ENCODE results near the gene PRR20G.

Gene PRR20G

DNA sequence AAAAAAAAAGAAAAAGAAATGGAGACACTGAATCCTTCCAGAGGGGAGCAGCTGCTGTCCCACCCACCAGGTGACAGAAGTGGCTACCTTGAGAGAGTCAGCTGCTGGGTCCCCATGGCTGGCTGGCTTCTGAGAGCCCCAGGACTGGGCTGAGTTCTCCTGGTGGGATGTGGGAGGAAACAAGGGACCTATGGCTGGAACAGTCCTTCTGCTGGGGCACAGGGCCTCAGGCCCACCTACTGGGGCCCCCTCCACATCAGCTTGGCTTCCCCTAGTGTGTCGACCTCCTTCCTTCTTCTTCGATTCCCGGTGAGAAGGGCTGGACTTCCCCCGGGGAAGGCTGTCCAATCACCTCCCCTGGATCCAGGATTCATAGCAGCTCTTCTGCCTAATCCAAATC is 32.3 kb downstream of the PRR20G start:
- TF ChIP-seq MAX (IDR thresholded peaks at IDR 0.05; ENCODE audit: low read depth, low read length) = no peak
- no peak for TF ChIP-seq MYC (IDR thresholded peaks at IDR 0.05; ENCODE audit: low read depth, low read length)
- TF ChIP-seq CTCF (IDR thresholded peaks at IDR 0.05; ENCODE audit: low read depth, low read length) = no peak
- no peak for TF ChIP-seq POLR2A (IDR thresholded peaks at IDR 0.05; ENCODE audit: extremely low read depth, insufficient read length)
- DNase-seq (ENCODE audit: low read depth) = no peak
- no peak overlapping the region for H3K4me3 ChIP-seq (ENCODE audit: low read depth, low read length)

DNA sequence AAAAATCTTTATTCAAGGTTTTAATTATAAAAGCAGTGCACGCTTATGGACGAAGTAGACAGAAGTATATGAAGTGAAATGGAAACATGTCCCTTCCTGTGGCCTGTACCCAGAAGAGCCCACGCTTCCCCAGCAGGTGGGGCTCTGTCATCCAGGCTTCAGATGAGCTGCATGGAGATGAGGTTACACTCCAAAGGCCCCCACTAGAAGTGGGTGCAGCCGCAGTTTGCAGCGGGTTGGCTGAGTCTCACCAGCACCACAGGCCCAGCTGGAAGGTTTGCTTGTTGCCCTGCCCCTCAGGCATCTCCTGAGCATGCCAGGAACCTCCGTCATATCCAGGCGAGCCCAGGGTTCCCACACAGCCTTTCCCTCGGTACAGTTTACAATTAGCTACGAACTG is 33.1 kb downstream of the PRR20G start:
- peak; percentile 24 for DNase-seq (ENCODE audit: low read depth)
- TF ChIP-seq MYC (IDR thresholded peaks at IDR 0.05; ENCODE audit: low read depth, low read length) = no peak
- no peak for TF ChIP-seq MAX (IDR thresholded peaks at IDR 0.05; ENCODE audit: low read depth, low read length)
- TF ChIP-seq CTCF (IDR thresholded peaks at IDR 0.05; ENCODE audit: low read depth, low read length) = peak; percentile 31
- TF ChIP-seq POLR2A (IDR thresholded peaks at IDR 0.05; ENCODE audit: extremely low read depth, insufficient read length) = no peak
- no peak overlapping the region for H3K4me3 ChIP-seq (ENCODE audit: low read depth, low read length)

DNA sequence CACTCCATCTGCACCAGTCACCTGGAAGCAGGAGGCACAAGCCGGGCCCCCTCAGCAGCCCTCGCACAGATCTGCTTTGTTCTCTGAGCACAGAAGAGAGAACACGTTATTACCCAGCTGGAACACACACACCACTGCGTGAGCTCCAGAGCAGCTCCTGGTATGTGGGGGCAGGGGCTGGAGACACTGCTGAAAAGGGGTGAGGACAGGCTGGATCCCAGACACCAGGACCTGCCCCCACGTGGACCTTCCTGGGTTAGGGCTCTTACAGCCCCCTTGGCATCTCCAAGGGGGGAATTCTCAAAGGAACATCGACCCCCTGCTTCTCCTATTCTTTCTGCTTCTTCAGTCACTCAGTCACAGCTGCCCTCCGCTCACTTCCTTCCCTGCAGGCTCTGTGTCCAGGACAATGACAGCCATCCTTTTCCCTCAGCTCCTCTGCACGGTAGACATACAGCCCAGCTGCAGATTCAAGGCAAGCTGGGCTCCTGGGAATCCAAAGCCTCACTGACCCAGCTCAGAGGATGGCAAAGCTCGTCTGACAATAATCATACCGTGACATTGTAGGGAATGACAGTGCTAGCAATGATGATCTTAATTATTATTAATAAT is 33.7 kb downstream of the PRR20G start:
- TF ChIP-seq CTCF (IDR thresholded peaks at IDR 0.05; ENCODE audit: low read depth, low read length) (no peak), MYC (IDR thresholded peaks at IDR 0.05; ENCODE audit: low read depth, low read length) (no peak), MAX (IDR thresholded peaks at IDR 0.05; ENCODE audit: low read depth, low read length) (no peak), POLR2A (IDR thresholded peaks at IDR 0.05; ENCODE audit: extremely low read depth, insufficient read length) (no peak)
- no peak overlapping the region for H3K4me3 ChIP-seq (ENCODE audit: low read depth, low read length)
- DNase-seq (ENCODE audit: low read depth) = no peak

- H3K4me3 ChIP-seq (ENCODE audit: low read depth, low read length) = no peak overlapping the region
- DNase-seq (ENCODE audit: low read depth) = no peak
- no peak for TF ChIP-seq CTCF (IDR thresholded peaks at IDR 0.05; ENCODE audit: low read depth, low read length)
- no peak for TF ChIP-seq MYC (IDR thresholded peaks at IDR 0.05; ENCODE audit: low read depth, low read length)
- no peak for TF ChIP-seq POLR2A (IDR thresholded peaks at IDR 0.05; ENCODE audit: extremely low read depth, insufficient read length)
- TF ChIP-seq MAX (IDR thresholded peaks at IDR 0.05; ENCODE audit: low read depth, low read length) = no peak
Measured at GRCh38 chr3:127253491-127253890, 34.4 kb downstream of the PRR20G start.

DNA sequence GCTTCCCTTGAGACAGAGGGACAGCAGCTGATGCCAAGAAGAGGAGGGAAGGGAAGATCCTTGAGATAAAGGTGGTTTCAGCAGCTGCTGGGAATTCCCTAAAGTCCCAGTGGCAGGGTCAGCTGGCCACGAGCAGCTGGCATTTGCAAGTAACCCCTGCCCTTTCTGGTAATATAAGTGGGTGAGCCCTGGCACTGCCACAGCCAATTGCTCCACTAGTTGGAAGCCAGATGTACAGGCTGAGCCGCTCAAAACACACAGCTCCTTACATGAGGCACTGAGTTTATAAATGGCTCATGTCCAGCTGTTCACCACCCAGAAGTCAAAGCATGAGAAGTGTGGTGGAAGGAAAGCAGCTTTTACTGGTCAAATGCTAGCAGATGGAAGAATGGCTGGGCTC is 35.4 kb downstream of the PRR20G start:
- no peak for DNase-seq (ENCODE audit: low read depth)
- no peak for TF ChIP-seq MAX (IDR thresholded peaks at IDR 0.05; ENCODE audit: low read depth, low read length)
- no peak for TF ChIP-seq POLR2A (IDR thresholded peaks at IDR 0.05; ENCODE audit: extremely low read depth, insufficient read length)
- no peak overlapping the region for H3K4me3 ChIP-seq (ENCODE audit: low read depth, low read length)

GRCh38 chr3:127250032-127250431 is 37.8 kb downstream of the PRR20G start:
- TF ChIP-seq CTCF (IDR thresholded peaks at IDR 0.05; ENCODE audit: low read depth, low read length) (no peak), MYC (IDR thresholded peaks at IDR 0.05; ENCODE audit: low read depth, low read length) (no peak), MAX (IDR thresholded peaks at IDR 0.05; ENCODE audit: low read depth, low read length) (no peak), POLR2A (IDR thresholded peaks at IDR 0.05; ENCODE audit: extremely low read depth, insufficient read length) (no peak)
- no peak for DNase-seq (ENCODE audit: low read depth)
- H3K4me3 ChIP-seq (ENCODE audit: low read depth, low read length) = no peak overlapping the region

All from NB4 (cell line).